Activated gamma-delta T cell treated with anti-CD3 and anti-CD28 coated beads, Interleukin-2, amount 50 U/mL, for 16 hours (primary cell): ENCODE results near the gene PAPPA.

ENCODE experiments used
- DNase-seq: peaks from one replicate; pipeline ENCODE4 v3.0.0-alpha.2; 2020; ENCODE audit warnings: low read depth

Gene PAPPA

GRCh38 chr9:116345393-116345792, 191.8 kb downstream of the PAPPA start:
- DNase-seq, result no peak

GRCh38 chr9:116345817-116346216, 192.2 kb downstream of the PAPPA start:
- no peak for DNase-seq

GRCh38 chr9:116349684-116350083, 196.1 kb downstream of the PAPPA start:
- DNase-seq, result no peak

GRCh38 chr9:116350213-116350612, 196.6 kb downstream of the PAPPA start:
- DNase-seq, result no peak

GRCh38 chr9:116352958-116353357, 199.4 kb downstream of the PAPPA start:
- DNase-seq, result no peak

GRCh38 chr9:116355153-116355921, 201.7 kb downstream of the PAPPA start:
- DNase-seq, result no peak

- no peak for DNase-seq
Observed at GRCh38 chr9:116358251-116358650, 204.7 kb downstream of the PAPPA start.

GRCh38 chr9:116360016-116360415, 206.4 kb downstream of the PAPPA start:
- no peak for DNase-seq

GRCh38 chr9:116360989-116361388, 207.4 kb downstream of the PAPPA start:
- no peak for DNase-seq

GRCh38 chr9:116361547-116361946, 208.0 kb downstream of the PAPPA start:
- no peak for DNase-seq

GRCh38 chr9:116362493-116362892, 208.9 kb downstream of the PAPPA start:
- no peak for DNase-seq

- DNase-seq, result no peak
Observed at GRCh38 chr9:116365056-116365471, 211.5 kb downstream of the PAPPA start.

GRCh38 chr9:116366241-116366640, 212.7 kb downstream of the PAPPA start:
- DNase-seq, result no peak

GRCh38 chr9:116368680-116369079, 215.1 kb downstream of the PAPPA start:
- DNase-seq, result no peak

- no peak for DNase-seq
Observed at GRCh38 chr9:116369706-116370105, 216.1 kb downstream of the PAPPA start.

GRCh38 chr9:116370556-116370955, 217.0 kb downstream of the PAPPA start:
- DNase-seq, result no peak

GRCh38 chr9:116372081-116372673, 218.6 kb downstream of the PAPPA start:
- no peak for DNase-seq

- no peak for DNase-seq
Observed at GRCh38 chr9:116372786-116373185, 219.2 kb downstream of the PAPPA start.

GRCh38 chr9:116377179-116377798, 223.7 kb downstream of the PAPPA start:
- no peak for DNase-seq

- no peak for DNase-seq
Observed at GRCh38 chr9:116378873-116379272, 225.3 kb downstream of the PAPPA start.

- DNase-seq, result no peak
Observed at GRCh38 chr9:116379821-116380220, 226.2 kb downstream of the PAPPA start.

GRCh38 chr9:116380496-116380995, 227.0 kb downstream of the PAPPA start:
- DNase-seq, result no peak

- no peak for DNase-seq
Observed at GRCh38 chr9:116381350-116381749, 227.8 kb downstream of the PAPPA start.
